SJSA1 (cell line): Measurements from ENCODE around the gene NPHS1. TPM values are rescaled to one million over a fixed set of nuclear protein-coding genes. Genes with fewer than 3 reads are reported as not detected.
A peak's percentile ranks its signal among the peaks of the same experiment; 100 is the strongest.
"Not testable (repeated sequence)": the region's sequence is repeated elsewhere in the genome, so short reads cannot be mapped to it uniquely, and the experiment has no call there.

Experiments used
- DNase-seq, 2 experiments: peaks; one replicate each; pipeline ENCODE4 v3.0.0-alpha.2; 2015 to 2020; ENCODE audit warnings: low spot score in 2 of 2, low read depth in 1 of 2
- H3K27ac ChIP-seq: fragments of 250-450 bp; sonication (Bioruptor Pico); 2 replicates; pipeline ENCODE4 v1.5.1; 2020; ENCODE audit warnings: mild to moderate bottlenecking, moderate library complexity
- H3K27me3 ChIP-seq: fragments of 250-450 bp; sonication (Bioruptor Pico); replicated peaks from 2 replicates; pipeline ENCODE4 v1.5.1; 2020; ENCODE audit warnings: mild to moderate bottlenecking, moderate library complexity
- H3K36me3 ChIP-seq: fragments of 250-450 bp; sonication (Bioruptor Pico); 2 replicates; pipeline ENCODE4 v1.5.1; 2020; ENCODE audit warnings: mild to moderate bottlenecking
- H3K4me1 ChIP-seq: fragments of 250-450 bp; sonication (Bioruptor Pico); replicated peaks from 2 replicates; pipeline ENCODE4 v1.6.1; 2021; ENCODE audit warnings: mild to moderate bottlenecking
- H3K4me3 ChIP-seq: fragments of 250-450 bp; sonication (Bioruptor Pico); 2 replicates; pipeline ENCODE4 v1.5.1; 2020; ENCODE audit warnings: mild to moderate bottlenecking
- H3K9me3 ChIP-seq: fragments of 250-450 bp; sonication (Bioruptor Pico); replicated peaks from 2 replicates; pipeline ENCODE4 v1.5.1; 2020; ENCODE audit warnings: mild to moderate bottlenecking
- total RNA-seq: library from RNA; depleted of rRNA; stranded (reverse); fragments of >200 nt; shearing (Covaris generic); gene quantifications from 2 replicates; pipeline ENCODE4 v1.2.3, GENCODE V29; 2014

NPHS1 gene
- total RNA-seq, 1 experiment from 2014 or later = not detected

DNA sequence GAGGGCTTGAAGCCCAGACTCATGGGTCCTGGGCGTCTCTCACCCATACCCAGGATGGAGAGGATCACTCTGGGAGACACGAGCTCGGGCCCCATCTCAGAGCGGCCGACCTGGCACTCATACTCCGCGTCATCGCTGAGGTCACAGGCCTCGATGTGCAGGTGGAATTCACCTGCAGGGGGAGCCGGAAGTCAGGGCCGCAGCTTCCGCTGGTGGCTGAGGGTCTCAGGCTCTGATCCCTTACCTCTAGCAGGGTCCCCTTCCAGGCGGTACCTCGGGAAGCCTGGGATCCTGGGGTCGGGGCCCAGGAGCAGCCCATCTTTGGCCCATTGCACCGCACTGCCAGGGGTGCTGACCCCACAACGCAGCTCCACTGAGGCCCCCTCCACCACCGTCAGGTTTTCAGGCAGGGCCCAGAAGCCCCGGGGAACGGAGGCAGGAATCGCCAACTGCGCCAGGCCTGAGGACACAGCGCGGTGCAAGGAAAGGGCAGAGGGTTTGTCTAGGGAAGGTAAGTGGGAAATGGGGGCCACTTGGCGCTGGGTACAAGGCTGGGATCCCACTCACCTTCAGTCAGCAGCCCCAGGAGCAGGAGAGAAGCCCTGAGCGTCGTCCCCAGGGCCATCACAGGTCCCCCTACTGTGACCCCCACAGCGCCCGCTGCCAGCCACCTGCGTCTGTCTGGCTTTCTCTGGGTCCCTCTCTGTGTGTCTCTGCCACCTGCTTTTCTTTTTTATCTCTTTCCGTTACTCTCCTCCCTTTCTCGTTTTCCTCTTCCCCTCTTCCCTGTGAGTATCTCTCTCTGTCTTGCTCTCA lies 883 bp downstream of the NPHS1 start:
- H3K4me3 ChIP-seq = no peak overlapping the region
- no peaks in the 10 kb centered on the region for H3K36me3 ChIP-seq
- H3K27me3 ChIP-seq = peaks cover 47% of the 10 kb centered on the region
- no peaks in the 10 kb centered on the region for H3K4me1 ChIP-seq
- H3K27ac ChIP-seq = no peak overlapping the region
- DNase-seq = no peak
- no peaks in the 10 kb centered on the region for H3K9me3 ChIP-seq

DNA sequence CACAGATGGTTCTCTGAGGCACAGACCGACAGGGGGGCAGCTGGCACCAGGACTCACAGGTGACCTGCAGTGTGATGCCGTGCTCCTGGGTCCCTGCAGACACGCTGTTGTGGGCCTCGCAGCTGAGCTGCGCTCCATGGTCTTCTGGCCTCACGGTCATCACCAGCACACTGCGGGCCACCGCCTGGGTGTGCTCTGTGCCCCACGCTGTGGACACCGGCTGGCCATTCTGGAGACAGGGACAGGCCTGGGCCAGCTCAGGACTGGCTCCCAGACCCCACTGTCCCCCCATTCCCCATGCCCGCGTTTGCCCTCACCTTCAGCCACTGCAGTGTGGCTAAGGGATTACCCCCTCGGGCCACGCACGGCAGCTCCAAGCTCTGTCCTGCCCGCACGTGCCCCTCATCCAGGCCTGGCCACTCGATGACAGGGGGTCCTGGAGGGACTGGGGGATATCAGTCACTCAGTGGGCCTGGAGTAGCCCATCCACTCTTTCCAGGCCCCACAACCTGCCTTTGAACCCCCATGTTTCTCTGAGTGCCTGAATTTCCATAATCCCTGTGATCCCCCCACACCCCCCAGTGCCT lies 3.3 kb downstream of the NPHS1 start:
- Histone ChIP-seq H3K9me3 (no peaks in the 10 kb centered on the region), H3K4me1 (no peaks in the 10 kb centered on the region), H3K27ac (no peak overlapping the region), H3K27me3 (peaks cover 45% of the 10 kb centered on the region), H3K36me3 (no peaks in the 10 kb centered on the region), H3K4me3 (no peak overlapping the region)
- peak in 1 of 2 experiments; percentile 42 for DNase-seq

DNA sequence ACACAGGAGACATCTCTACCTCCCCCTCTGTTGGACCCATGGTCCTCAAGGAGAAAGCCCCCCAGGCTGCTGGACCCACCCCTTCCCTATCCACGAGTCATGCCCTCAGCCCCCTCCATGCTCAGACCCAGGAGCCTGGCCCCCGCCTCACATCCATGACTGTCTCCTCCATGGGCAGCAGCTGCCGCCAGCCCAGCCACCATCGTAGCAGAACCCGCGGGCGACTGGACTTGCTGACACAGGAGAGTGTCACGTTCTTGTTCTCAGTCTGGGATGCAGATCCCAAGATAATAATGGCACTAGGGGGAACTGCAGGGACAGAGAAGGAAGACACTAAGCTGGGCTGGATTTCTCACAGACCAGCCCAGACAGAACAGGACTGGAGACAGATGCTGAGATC lies 3.8 kb downstream of the NPHS1 start:
- H3K36me3 ChIP-seq = no peaks in the 10 kb centered on the region
- H3K4me3 ChIP-seq = no peak overlapping the region
- DNase-seq = no peak
- H3K27ac ChIP-seq = no peak overlapping the region
- H3K27me3 ChIP-seq = peaks cover 45% of the 10 kb centered on the region
- H3K4me1 ChIP-seq = no peaks in the 10 kb centered on the region
- no peaks in the 10 kb centered on the region for H3K9me3 ChIP-seq

DNA sequence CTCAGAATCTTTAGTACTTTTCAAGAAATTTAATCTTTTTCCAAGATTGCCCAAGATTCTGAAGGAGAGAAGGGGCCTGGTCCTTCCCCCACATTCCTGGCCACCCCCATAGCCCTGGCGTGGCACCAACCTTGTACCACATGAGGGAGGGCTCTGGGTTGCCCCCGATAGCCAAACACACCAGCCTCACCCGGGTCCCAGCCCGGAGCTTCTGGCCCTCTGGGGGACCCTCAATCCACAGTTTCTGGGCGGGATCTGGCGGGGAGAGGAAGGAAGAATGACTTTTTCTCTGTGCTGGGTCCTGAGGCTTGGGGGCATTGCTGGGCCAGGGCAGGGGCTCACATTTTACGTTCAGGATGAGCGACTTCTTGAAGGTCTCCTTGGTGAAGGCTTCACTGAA lies 4.4 kb downstream of the NPHS1 start:
- Histone ChIP-seq H3K4me3 (no peak overlapping the region), H3K27me3 (peaks cover 45% of the 10 kb centered on the region), H3K4me1 (no peaks in the 10 kb centered on the region), H3K27ac (no peak overlapping the region), H3K36me3 (no peaks in the 10 kb centered on the region), H3K9me3 (no peaks in the 10 kb centered on the region)
- no peak for DNase-seq

DNA sequence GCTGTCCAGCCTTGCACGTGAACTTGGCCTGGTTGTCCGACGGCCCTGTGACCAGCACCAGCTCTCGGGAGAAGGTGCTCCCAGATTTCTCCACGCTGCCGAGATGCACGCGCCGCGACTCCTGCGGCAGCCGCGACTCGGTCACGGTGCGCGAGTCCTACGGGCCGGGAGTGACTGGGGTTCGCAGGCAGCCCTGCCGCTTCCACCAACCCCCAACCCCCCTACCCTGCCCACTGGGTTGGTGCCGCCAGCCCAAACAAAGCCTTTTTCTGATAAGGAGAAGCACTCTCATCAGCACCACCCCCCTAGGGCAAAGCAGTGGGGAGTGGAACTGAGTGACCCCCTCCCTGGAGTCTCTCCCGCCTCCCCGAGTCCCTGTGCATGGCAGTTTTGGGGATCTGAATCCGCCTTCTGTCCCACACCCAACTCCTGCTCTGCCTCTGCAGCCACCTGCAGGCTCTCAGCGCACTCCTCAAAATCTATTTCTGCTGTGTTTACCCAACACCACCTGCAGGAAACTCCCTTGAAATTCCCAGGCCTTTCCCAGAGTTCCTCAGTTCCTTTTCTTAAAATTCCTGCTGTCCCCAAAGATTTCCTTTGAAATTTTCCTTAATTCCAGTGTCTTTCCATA lies 6.2 kb downstream of the NPHS1 start:
- H3K4me1 ChIP-seq = no peaks in the 10 kb centered on the region
- H3K9me3 ChIP-seq = no peaks in the 10 kb centered on the region
- H3K36me3 ChIP-seq = no peaks in the 10 kb centered on the region
- H3K4me3 ChIP-seq = no peak overlapping the region
- no peak for DNase-seq
- peaks cover 38% of the 10 kb centered on the region for H3K27me3 ChIP-seq
- H3K27ac ChIP-seq = no peak overlapping the region

DNA sequence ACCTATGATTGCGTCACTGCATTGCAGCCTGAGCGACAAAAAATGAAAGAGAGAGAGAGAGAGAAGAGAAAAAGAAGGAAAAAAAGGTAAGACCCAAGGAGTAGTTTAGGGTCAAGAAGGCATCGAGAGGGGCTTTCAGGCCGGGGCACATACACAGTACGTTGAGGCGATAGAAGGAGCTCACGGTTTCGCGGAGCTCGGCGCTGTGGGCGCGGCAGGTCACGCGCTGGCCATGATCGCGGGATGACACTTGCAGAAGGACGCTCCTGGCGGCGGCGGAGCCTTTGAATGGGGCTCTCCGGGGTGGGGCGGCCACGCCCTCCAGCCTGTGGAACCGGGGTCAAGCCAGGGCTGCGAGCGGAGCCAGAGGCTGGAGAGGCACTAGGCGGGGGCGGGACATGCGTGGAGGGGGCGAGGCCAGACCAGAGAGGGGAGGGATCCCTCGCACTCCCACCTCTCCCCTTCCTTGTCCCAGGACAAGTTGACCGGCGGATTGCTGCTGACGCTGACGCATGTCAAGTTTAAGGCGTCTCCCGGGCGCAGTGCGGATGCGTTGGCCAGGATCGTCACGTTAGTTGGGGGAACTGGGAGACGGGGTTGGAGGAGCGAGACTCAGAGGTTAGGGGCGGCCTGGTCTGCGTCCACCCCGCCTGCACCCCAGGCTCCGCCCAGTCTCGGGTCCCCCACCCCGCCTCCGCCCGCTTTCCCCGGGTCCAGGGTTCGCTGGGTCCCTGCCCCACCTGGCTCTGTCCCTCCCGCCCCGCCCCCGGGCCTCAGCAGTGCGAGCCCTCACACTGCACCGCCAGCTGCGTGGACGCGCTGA lies 6.9 kb downstream of the NPHS1 start:
- DNase-seq = no peak
- no peak overlapping the region for H3K4me3 ChIP-seq

DNA sequence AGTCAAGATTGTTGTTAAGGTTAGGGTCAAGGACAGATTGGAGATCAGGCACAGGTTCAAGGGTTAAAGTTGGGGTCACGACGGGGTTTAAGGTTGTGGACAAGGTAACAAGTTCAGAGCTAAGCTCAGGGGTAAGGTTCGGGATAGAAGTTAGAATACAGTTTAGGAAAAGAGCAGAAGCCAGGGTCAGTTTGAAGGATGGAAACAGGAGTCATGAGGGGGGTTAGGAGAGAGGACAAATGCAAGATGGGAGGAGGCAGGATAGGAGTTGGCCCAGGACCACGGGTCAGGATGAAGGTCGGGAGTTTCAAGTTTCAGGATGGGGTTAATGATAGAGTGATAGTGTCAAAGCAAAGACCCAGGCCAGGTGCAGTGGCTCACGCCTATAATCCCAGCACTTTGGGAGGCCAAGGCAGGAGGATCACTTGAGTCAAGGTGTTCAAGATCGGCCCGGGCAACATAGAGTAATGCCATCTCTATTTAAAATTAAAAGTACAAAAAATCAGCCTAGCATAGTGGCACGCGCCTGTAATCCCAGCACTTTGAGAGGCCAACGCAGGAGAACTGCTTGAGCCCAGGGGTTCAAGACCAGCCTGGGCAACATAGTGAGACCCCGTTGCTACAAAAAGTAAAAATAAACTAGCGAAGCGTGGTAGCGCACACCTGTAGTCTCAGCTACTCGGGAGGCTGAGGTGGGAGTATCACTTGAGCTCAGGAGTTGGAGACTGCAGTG lies 7.7 kb downstream of the NPHS1 start:
- Histone ChIP-seq H3K27me3 (peaks cover 33% of the 10 kb centered on the region), H3K9me3 (no peaks in the 10 kb centered on the region), H3K4me3 (no peak overlapping the region), H3K27ac (no peak overlapping the region), H3K36me3 (no peaks in the 10 kb centered on the region), H3K4me1 (no peaks in the 10 kb centered on the region)
- DNase-seq = no peak

More for the DNA sequence above, 6.9 kb downstream of the NPHS1 start:
- H3K4me1 ChIP-seq = no peaks in the 10 kb centered on the region
- no peaks in the 10 kb centered on the region for H3K36me3 ChIP-seq
- no peak overlapping the region for H3K27ac ChIP-seq
- peaks cover 34% of the 10 kb centered on the region for H3K27me3 ChIP-seq
- H3K9me3 ChIP-seq = no peaks in the 10 kb centered on the region

DNA sequence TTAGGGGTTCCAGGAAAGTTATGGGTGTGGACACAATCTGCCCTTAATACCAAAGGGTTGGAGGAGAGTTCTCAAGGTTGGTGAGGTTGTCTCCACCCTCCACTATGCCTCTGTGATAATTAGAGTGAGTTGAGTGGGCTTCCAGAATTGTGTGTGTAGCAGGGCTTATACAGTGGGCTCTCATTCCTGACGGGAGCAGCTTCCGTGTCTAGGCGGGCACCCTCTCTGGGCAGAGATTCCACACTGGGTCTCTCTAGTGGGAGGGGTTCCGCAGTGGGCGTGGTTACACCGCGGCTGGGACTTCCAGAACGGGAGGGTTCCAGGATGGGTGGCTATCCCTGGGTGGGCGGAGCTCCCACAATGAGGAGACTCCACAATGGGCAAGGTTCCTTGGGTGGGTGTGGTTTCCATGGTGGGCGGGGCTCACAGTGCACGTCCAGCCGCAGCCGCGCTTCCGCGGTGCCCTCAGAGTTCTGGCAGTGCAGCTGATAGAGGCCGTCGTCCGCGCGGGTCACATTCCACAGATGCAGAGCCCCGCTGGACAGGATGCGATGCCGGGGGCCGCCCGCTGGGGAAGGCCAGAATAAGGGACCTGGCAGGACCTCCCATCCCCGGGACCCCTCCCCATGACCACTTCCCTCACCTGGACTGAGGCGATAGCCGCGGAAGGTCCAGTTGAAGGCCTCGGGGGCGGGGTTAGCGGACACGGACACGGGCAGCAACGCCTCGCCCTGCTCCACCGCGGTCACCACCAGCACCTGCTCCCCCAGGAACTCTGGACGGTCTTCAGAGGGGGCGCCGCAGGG lies 8.4 kb downstream of the NPHS1 start:
- DNase-seq = no peak
- H3K36me3 ChIP-seq = no peaks in the 10 kb centered on the region
- H3K27ac ChIP-seq = no peak overlapping the region
- no peak overlapping the region for H3K4me3 ChIP-seq
- peaks cover 33% of the 10 kb centered on the region for H3K27me3 ChIP-seq
- H3K4me1 ChIP-seq = no peaks in the 10 kb centered on the region
- H3K9me3 ChIP-seq = no peaks in the 10 kb centered on the region

DNA sequence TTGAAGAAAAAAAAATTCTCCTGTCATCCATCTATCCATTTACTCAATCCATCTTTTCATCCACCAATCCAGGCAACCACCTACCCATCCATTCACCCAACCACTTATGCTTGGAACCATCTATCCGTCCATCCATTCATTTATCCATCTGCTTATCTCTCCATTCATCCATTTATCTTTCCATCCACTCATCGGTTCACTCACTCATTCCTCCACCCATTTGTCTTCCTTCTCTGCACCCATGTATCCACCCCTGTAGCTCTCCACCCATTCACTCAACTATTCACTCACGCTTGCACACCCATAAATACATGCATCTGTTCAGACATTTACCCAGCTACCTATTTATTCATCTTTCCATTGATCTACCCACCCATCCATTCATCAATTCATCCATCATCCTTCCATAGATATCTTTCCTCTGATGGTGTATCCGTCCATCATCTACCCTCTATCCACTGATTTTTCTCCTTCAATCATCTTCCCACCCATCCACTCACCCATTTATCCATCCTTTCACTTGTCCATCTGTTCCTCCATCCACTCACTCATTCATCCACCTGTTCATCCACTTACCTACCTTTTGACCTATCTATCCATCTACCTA lies 9.5 kb downstream of the NPHS1 start:
- no peak for DNase-seq
- Histone ChIP-seq H3K4me3 (no peak overlapping the region), H3K36me3 (no peaks in the 10 kb centered on the region), H3K4me1 (no peaks in the 10 kb centered on the region), H3K9me3 (no peaks in the 10 kb centered on the region; the same call in 1 of the 2 replicates), H3K27ac (no peak overlapping the region), H3K27me3 (peaks cover 29% of the 10 kb centered on the region)

DNA sequence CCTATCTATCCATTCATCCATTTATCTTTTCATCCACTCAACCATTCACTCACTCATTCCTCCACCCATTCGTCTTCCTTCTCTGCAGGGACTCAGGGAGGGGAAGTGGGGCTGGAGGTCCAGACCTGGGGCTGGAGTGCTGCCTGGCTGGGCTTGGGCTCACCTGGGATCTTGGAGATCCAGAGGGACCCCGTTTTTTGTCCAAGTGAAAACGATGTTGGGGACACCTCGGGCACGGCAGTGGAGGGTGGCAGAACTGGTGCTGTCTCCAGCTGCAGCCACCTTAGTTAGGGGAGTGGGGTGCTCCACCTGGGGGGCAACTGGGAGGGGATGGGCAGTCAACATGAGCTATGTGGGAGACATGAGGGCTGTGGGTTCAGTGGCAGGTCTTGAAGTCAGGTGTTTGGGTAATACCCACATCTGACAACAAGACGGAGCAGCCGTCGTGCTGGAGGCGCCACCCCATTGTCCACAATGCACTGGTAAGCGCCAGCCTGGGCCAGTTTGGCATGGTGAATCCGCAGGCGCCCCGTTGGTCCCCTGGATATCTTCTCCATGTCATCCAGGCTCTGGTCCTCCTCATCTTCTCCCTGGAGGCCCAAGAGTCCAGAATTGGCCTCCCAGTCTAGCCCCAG lies 10.2 kb downstream of the NPHS1 start:
- H3K36me3 ChIP-seq = no peaks in the 10 kb centered on the region
- H3K27me3 ChIP-seq = peaks cover 30% of the 10 kb centered on the region
- no peaks in the 10 kb centered on the region; the same call in 1 of the 2 replicates for H3K9me3 ChIP-seq
- H3K4me3 ChIP-seq = no peak overlapping the region
- DNase-seq = no peak
- no peak overlapping the region for H3K27ac ChIP-seq
- H3K4me1 ChIP-seq = no peaks in the 10 kb centered on the region

DNA sequence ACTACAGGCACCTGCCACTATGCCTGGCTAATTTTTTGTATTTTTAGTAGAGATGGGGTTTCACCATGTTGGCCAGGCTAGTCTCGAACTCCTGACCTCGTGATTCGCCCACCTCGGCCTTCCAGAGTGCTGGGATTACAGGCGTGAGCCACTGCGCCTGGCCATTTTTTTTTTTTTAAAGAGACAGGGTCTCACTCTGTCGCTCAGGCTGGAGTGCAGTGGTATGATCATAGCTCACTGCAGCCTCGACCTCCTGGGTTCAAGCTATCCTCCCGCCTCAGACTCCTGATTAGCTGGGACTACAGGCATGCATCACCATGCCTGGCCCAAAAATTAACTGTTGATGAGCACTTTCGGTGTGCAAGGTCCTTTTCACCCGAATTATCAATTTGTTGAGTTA lies 16.2 kb downstream of the NPHS1 start:
- H3K4me3 ChIP-seq = not testable (repeated sequence)

DNA sequence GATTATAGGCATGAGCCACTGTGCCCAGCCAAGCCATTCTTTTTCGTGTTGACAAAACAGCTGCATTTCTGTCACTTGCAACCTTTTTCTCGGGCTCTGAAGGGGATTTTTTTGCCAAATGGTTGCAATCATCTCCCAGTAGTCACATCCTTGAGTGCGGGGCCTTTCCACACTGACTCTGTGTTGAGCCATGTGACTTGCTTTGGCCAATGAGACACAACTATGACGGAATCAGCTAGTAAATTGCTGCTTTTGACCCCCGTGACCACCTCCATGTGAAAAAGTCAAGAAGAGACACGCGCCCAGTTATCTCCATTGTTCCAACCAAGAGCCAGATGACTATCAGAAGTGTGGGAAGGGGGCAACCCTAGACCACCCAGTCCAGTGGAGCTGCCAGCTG lies 18.3 kb downstream of the NPHS1 start:
- DNase-seq = no peak
- Histone ChIP-seq H3K27ac (no peak overlapping the region), H3K36me3 (no peaks in the 10 kb centered on the region), H3K4me1 (no peaks in the 10 kb centered on the region), H3K27me3 (peaks cover 10% of the 10 kb centered on the region), H3K4me3 (no peak overlapping the region), H3K9me3 (no peaks in the 10 kb centered on the region; the same call in 1 of the 2 replicates)

More for the DNA sequence above, 16.2 kb downstream of the NPHS1 start:
- not testable (repeated sequence) for H3K36me3 ChIP-seq, H3K4me1 ChIP-seq, H3K9me3 ChIP-seq, H3K27me3 ChIP-seq, H3K27ac ChIP-seq, DNase-seq
